Measurements from ENCODE around the gene ARHGAP24. TPM values are rescaled to one million over a fixed set of nuclear protein-coding genes. Genes with fewer than 3 reads are reported as not detected.

ARHGAP24 gene
- total RNA-seq, 4 donors from 2014 or later: 54.8 to 88.6 (median 62.6) TPM

DNA sequence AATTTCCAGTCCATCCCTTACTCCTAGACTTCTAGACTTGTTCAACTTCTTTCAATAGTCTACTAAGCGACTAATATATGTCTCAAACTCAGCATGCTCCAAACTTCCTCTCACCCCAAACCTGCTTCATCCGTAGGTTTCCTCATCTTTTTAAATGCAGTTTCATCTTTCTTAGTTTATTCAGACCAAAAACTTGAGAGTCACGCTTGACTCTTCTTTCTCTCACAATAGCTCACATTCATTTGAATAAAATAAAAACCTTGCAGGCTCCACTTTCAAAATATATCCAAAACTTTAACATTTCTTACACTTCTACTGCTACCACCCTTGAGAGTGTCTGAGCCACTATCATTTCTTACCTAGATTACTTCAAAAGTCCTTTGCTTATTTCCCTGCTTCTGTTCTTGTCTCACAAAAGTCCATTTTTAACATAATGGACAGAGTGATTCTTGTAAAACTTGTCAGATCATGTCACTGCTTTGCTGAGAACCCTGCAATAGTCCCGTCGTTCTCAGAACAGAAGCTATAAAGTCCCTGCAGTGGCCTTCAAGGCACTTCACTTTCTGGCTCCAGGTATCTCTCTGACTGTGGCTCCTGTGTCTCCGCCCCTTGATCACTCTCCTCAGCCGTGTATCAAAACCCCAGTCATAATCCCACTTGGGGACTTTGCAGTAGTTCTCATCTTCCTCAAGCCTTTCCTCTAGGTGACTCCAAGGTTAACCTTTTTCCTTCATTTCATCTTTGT, 167.6 kb downstream of the ARHGAP24 start:
- TF ChIP-seq, protein P1, sequence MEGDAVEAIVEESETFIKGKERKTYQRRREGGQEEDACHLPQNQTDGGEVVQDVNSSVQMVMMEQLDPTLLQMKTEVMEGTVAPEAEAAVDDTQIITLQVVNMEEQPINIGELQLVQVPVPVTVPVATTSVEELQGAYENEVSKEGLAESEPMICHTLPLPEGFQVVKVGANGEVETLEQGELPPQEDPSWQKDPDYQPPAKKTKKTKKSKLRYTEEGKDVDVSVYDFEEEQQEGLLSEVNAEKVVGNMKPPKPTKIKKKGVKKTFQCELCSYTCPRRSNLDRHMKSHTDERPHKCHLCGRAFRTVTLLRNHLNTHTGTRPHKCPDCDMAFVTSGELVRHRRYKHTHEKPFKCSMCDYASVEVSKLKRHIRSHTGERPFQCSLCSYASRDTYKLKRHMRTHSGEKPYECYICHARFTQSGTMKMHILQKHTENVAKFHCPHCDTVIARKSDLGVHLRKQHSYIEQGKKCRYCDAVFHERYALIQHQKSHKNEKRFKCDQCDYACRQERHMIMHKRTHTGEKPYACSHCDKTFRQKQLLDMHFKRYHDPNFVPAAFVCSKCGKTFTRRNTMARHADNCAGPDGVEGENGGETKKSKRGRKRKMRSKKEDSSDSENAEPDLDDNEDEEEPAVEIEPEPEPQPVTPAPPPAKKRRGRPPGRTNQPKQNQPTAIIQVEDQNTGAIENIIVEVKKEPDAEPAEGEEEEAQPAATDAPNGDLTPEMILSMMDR (IDR thresholded peaks at IDR 0.05; ENCODE audit: low read depth): no peak

DNA sequence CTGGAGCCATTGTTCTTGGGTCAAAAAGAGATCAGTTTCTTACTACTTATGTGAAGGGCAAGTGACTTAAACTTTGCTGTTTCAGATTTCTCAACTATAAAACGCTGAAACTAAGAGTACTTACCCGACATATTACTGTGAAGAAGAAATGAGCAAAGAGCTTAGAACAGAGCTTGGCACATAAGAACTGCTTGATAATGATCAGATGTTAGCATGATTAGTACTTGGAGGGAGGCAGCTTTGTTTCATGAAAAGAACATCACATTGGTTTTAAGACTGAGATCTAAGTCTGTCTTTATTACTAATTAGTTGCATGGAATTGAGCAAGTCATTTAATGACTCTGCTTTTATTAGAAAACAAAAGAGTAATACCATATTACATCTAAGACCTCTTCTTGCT, 169.1 kb downstream of the ARHGAP24 start:
- TF ChIP-seq, protein P1 (IDR thresholded peaks at IDR 0.05; ENCODE audit: low read depth): no peak

DNA sequence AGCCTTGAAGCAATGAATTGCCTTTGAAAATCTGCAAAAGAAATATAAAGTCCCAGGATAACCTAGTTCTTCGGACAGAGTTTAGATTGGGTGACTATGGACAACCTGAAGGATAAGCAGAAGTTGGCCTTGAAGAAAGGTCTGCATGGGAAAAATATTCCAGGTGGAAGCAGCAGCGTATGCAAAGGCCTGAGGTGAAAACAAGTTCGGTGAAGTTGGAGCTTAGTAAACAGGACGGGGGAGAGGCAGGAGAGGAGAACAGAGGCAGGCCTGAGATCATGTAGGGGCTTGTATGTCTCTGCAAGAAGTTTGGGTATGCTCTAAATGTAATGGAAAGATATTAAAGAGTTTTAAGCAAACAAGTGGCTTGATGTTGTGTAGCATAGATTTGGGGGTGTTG, 176.0 kb downstream of the ARHGAP24 start:
- TF ChIP-seq, protein P1 (IDR thresholded peaks at IDR 0.05; ENCODE audit: low read depth): no peak

DNA sequence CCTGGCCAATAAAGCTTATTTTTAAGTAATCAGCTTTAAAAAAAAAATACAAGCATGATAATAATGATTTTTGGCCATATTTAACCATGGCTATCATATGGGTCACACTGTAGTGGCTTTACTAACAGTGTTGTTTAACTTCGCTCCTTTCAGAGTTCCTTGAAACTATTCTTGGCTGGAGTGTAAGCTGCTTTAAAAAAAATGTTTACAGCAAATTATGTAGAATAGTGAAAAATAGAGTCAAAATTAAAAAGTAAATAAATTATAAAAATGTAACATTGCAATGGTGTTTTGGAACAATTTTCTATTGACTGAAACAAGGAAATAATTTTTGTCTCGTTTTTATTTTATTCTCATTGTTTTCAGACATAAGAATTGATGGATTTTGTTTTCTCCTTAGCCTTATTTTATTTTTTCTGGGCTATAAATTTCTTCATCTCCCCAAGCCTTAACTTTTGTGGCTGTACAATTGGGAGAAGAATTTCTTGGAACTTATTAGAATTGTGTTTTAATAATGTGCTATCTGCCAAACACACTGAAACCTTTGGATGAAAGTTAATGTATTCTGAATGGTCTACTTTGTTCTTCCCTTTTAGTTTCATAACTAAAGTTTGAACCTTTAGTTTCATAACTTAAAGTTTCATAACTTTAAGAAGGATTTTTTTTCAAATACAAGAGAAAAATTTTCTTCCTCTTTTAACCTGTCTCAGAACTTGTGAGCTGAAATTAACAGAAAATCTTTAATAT, 182.0 kb downstream of the ARHGAP24 start:
- TF ChIP-seq, protein P1 (IDR thresholded peaks at IDR 0.05; ENCODE audit: low read depth): no peak

DNA sequence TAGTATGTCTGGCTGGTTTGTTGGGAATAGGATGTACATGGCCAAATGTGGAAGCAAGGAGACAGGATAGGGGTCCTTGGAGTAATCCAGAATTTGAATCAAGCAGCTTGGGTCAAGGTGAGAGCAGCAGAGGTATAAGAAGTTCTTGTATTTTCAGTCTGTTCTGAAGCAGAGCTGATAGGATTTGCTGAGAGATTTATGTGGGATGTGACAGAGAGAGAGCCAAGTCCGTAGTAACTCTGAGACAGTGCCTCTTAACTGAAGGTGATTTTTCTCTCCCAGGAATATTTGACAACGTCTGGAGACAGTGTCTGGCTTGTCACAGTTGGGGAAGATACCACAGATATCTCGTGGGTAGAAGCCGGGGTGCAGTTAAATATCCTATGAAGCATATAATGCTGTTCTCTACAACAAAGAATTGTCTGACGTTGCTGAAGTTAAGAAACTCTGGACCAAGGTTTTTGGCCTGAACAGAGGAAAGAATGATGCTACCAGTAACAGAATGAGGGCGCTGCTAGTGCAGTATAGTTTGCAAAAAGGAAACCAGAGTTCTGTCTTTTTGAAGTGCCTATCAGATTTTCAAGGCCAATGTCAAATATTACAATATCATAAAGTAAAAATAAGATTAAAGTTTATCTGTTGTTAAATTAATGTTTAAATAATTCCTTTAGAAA, 184.0 kb downstream of the ARHGAP24 start:
- TF ChIP-seq, protein P1 (IDR thresholded peaks at IDR 0.05; ENCODE audit: low read depth): no peak

DNA sequence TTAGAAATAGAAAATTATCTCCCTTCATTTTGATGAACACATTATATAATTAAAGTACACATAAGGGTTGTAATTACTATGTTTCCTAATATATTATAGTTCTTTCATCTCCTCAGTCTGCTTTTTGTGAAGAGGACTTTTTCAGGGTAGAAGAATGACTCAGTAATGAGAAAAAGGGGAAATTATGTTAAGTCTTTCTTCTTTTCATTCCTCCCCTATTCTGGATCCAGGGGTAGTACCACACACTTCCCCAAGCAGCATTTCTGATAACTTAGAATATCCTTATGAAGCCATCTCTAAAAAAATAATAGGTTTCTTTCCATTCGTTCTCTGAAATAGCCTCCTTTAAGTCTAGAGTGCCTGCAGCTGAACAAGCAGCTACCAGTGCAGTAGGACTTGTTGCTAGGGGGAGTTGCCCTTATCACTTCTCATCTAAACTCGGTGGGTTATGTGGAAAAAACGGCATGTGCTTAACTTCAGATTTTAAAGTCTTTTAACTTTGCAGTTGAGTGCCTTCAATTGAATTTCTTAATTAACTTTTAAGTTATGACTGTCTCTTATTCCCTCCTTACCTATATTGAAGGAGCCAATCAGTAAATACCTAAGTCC, 184.8 kb downstream of the ARHGAP24 start:
- TF ChIP-seq, protein P1 (IDR thresholded peaks at IDR 0.05; ENCODE audit: low read depth): no peak

Data from subcutaneous adipose tissue (tissue), 4 donors.